Medulla oblongata (tissue), 1 donor: Measurements from ENCODE around the gene NTHL1.

Source experiments
- DNase-seq: peaks from one replicate; pipeline ENCODE4 v3.0.0-alpha.2; 2015; ENCODE audit errors: extremely low spot score

The NTHL1 gene

DNA sequence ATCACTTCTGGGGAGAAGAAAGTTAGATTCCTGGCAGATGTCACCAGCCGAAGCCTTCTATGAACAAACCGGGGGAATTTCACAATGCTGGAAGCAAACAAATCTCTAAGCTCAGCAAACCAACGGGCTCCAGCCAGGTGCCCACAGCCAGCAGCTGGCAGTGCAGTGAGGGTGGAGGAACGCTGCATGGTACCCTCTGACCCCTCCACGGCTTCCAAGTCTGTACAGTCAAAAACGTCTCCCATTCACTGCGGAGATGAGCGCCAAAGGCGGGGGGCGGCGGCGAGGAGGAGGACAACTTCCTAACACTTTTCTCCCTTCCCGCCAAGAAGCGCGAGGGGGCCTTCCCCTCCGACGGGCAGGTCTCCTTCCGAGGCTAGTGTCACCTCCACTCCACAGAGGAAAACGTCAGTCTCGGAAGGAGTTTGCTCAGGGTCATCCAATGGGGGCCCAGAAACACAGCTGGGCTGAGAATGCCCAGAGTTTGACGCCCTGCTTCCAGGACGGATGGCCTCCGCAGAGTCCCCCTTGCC lies 38.9 kb downstream of the NTHL1 start:
- DNase-seq: no peak

DNA sequence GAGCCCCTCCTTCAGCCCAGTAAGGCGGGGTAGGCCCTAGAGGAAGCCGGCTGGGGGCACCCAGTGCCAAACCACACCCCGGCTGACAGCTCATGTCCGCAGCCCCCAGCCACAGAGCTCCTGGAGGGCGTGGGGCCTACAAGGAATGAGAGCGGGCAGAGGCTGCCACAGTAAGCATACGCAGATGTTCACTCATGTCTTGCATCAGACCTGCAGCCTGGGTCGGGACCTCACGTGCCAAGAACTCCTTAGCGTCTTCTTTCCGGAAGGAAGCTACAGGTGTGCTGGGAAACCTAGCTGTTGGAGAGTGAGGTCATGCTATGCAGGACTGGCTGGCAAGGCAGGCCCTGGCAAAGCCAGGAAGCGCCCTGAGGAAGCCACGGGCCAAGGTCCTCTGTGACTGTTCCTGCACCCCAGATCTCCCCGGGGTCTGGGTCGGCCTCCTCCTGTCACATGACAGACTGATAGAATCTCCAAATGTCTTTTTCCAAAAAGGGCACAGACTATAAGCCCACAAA lies 39.6 kb downstream of the NTHL1 start:
- no peak for DNase-seq

- no peak for DNase-seq
Observed at GRCh38 chr16:2007081-2007836, 40.4 kb downstream of the NTHL1 start.

DNA sequence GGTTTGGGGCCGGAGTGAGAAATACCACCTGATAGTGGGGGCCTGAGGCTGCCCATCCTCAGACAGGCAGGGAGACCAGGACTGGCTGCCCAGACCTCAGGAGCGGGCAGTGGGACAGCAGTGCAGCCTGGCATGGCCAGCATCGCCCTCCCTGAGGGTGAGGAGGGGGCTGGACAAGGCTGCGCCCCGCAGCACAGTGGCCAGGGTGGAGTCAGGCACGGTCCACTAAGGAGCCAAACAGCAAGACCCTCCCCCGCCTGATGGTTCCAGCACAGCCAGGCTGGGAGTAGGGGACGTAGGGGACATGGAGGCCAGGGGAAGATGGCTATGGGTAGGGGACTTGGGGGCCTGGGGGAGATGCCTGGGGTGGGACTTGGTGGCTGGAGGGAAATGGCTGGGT lies 41.3 kb downstream of the NTHL1 start:
- DNase-seq: no peak

- no peak for DNase-seq
Observed at GRCh38 chr16:2005646-2006045, 42.0 kb downstream of the NTHL1 start.

GRCh38 chr16:2004795-2005517 lies 42.7 kb downstream of the NTHL1 start:
- no peak for DNase-seq

DNA sequence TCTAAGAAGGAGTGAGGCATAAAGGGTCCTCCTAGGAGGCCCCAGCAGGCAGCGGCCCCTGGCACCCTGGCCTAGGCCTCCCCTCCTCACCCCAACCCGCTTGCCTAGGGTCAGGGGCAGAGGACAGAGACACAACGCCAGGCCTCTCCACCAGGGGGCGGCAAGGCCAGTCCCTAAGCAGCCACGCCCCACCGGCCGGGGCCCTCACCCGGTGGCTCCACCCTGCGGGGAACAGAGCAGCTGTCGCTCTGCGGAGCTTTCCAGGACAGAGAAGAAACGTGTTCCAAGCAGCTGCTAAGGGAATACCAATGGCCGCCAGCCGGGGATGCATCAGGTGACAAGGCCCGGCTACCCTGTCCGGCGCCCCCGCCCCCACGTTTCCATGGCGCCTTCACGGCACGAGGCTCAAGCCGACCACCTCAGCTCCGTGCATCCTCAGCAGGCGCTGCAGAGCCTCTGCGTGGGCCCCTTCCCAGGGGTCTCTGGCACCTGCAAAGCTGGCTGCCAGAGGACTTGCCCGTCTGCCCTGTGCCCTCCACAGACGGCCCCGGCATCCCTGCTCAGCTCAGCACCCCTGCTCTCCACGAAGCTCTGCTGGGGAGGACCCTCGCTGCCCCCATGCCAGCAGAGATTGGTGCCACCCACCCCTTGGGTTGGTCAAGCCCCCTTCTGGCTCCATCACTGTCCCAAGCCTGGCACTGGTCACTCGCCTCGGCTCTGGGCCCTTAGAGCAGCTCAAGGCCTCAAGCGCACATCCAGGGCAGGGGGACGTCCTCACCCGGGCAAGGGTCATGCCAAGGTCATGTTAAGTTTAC lies 43.6 kb downstream of the NTHL1 start:
- DNase-seq: peak; percentile 82

GRCh38 chr16:2003231-2003826 lies 44.3 kb downstream of the NTHL1 start:
- DNase-seq: no peak

DNA sequence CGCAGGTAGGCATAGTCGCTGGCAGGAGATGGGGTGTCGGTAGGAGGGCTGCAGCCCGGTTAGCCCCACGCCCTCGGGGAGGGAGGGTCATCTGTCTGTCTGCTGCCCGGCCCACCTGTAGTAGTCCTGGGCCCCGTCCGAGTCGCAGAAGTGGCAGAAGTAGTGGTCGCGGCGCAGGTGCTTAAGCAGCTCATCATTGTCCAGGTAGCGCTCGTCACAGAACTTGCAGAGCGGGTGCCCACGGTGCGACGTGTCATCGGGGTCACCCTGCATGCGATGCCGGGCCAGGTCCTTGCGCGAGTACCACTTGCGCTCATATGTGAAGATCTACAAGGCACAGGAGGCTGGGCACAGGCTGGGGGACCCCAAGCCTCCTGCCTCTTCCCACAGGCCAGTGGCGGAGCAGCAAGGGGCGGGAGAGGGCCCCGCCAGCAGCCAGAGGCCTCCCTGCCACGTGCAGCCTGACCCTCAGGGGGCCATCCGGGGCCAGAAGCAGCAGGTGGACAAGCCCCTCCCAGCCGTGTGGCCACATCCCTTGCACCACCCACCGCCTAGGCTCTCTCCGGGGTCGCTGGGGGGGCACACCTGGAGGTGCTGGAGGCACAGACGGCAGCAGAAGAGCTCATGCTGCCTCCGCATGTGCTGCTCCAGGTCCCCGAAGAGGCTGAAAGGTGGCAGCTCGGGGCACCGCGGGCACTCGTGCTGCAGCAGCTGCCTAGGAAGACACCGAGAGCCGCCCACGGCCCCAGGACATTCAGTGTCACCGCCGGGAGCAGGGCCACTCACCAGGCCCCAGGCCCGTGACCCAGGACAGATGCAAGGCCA lies 45.0 kb downstream of the NTHL1 start:
- DNase-seq: no peak

DNA sequence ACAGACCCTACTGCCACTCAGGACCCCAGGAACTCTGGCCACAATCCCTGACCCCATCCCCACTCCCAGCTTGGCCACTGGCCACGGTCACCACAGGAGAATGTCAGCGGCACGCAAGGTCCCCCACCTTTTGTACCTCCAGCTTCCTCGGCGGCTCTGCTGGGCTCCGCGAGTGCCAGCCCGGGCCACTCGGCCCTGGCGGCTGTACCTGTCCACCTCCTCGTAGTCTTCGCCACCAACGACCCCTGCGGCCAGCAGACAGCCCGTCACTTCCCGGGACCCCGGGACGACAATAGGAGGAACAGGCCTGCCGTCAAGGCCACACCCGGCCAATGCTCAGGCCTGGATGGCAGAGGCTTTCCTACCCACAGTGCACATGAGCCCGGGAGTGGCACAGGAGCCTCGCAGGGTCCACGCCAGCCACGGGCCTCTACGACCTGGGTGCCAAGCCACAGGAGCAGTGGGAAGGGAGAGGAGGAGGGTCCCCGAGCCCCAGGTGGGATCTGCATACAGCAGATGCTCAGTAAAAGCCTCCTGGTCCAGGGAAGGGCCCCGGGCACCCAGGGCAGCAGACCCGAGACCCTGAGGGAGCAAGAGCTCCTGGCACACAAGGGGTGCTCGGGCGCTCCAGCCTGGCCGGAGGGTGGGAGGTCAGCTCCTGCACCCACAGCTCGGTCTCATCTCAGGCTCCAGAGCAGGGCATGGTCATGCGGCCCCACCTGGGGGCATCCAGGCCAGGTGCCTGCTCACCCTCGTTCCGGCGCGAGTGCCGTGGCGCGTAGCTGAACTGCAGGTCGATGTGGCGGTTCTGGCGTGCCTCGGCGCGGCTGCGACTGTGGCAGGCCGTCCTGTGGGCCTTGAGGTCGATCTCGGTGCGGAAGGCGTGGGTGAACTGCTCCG lies 45.9 kb downstream of the NTHL1 start:
- no peak for DNase-seq

- no peak for DNase-seq
Observed at GRCh38 chr16:2001035-2001434, 46.6 kb downstream of the NTHL1 start.

DNA sequence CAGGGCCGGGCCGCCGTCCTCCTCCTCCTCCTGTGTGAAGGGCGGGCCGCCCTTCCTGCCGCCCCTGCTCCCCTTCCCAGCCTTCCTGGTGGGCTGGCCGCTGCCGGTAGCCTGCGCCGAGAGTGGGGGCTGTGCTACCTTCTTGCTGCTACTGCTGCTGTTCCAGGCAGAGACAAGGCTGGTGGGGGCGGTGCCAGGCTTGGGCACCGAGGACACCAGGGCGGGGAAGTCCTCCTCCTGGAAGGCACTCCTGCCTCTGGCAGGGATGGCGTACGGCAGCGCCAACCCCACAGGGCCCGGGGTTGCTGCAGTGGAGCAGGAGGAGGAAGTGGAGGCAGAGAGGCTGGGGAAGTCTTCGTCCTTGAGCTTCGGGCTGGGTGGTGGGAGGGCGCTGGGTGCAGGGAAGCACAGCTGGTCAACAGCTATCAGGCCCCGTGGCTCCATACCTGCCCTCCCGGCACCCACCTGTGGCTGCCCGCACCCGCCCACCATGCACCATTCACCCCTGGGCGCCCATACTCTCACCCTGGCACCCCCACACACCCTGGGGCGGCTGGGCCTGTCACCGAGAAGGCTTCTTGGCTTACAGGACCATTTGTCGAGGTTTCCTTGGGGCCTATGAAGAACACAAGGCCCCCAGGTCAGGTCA lies 47.6 kb downstream of the NTHL1 start:
- DNase-seq: no peak

DNA sequence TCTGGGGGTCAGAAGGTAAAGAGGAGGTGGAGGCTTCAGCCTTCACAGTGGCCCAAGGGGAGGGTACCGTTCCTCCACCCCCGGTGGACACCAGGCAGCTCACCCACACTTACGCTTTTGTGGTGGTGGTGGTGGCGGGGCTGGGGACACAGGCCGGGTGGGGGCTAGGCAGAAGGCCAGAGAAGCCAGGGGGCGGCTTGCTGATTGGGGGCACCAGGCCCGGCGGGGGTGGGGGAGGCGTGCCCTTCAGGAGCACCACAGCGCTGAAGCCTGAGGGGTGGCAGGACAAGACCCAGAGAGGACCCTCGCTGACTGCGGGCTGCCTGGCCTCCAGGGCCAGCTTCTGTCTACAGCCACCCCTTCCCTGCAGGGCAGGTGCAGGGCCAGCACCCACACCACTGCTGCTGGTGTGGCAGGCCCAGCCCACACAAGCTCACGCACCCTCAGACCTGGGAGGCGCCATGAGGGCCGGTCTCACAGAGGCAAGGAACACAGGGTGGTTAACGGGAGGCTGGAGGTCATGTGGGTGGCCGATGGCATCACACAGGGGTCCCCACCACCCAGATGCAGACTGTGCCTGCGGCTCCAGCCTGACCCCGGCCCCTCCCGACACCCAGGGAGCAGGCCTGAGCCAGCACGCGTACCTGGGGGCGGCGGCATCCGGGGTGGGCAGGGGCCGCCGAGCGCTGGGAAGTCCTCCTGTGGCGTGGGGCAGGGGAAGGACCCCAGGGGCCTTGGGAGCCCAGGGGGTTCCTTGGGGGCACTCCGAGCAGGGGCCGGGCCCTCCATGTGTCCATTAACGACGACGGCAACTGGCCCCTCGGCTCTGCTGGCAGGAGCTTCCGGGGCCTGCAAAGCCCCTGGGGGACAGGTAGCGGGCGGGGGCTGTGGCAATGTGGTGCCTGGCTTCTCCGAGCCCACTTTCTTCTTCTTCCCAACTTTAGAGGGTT lies 48.5 kb downstream of the NTHL1 start:
- DNase-seq: no peak

GRCh38 chr16:1998360-1998835 lies 49.2 kb downstream of the NTHL1 start:
- DNase-seq: no peak

DNA sequence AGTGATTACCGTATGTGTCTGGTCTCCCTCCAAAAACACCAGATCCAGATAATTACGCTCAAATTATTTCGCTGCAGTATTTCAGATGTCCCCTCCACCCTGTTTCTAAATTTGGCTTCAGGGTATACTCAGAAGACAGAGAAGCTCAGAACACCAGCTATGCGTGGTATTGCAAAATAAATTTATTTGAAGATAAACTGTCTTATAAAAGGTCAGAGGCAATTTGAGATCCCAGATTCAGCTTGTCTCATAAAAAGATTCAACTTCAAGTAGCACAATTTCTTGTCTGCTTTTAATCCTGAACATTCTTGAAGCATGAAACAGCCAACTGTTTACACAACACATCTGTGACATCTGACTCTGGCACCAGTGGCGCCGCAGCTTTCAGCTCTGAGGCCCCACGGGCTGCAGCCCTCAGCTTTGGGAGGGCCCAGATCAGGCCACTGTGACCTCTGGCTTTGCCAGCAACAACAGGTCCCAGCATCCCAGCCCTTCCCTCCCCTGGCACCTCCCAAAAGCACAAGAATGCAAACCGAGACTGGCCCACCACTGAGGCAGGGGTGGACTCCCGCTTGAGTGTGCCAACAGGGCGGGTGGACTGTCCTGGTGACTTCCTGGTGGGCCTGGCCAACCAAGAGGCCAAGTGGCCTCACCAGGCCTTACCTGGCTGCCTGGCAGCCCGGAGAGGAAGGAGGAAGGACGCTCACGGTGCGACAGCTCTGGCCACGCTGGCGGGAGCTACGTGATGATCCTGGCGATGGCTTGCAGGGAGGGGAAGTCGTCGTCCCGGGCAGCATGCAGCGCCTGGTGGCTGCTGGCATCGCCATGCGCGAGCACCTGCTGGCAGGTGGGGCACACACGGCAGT lies 49.9 kb downstream of the NTHL1 start:
- DNase-seq: no peak

DNA sequence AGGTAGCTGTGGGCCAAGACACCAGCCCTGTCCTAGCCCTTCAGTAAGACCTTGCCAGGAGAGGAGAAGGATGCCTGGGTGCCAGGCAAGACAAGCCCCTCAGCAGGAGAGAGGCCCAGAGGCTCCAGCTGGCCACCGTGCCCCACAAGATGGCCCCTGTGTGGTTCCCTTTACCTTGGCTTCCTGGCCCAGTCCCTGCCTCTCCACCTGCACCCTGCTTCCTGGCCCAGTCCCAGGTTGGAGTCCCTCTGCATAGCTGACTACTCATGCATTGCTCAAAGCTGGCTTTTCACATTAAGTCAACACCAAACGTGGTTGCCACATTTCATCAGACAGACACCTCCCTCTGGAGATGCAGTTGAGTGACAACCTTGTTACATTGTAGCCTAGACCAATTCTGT lies 53.9 kb downstream of the NTHL1 start:
- no peak for DNase-seq
